Measurements from ENCODE around the gene PTTG1IP. TPM values are rescaled to one million over a fixed set of nuclear protein-coding genes. Genes with fewer than 3 reads are reported as not detected.
A peak's percentile ranks its signal among the peaks of the same experiment; 100 is the strongest.

Gene PTTG1IP
- total RNA-seq, 6 experiments from 2014 or later: 241 to 290 (median 277) TPM

DNA sequence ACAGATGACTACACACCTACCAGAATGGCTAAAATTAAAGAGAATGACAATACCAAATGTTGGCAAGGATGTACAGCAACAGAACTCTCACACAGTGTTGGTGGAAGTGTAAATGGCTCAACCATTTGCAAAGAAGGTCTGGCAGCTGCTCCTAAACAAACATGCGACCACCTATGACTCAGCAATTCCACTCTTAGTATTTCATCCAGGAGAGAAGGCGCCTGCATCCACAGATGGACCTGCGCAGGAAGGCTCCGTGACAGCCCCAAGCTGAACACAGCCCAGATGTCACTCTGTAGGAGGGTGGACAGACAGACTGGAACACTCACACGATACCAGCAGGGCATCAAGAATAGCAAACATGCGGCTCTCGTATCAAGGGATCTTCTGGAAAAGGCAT is 6.7 kb downstream of the PTTG1IP start:
- no peak for TF ChIP-seq CTCF (IDR thresholded peaks at IDR 0.05)
- Mint-ChIP-seq H3K27me3 (ENCODE audit: insufficient read depth) (peaks cover 2% of the 10 kb centered on the region; the same call in 1 of the 2 replicates), H3K9me3 (no peaks in the 10 kb centered on the region), H3K36me3 (ENCODE audit: low read depth) (peaks cover 22% of the 10 kb centered on the region), H3K4me3 (no peak overlapping the region), H3K27ac (peak overlapping the region; percentile 55), H3K4me1 (ENCODE audit: low read depth) (peaks cover 70% of the 10 kb centered on the region)
- DNase-seq: no peak

GRCh38 chr21:44865561-44866280 is 7.8 kb downstream of the PTTG1IP start:
- Mint-ChIP-seq H3K9me3 (no peaks in the 10 kb centered on the region), H3K4me1 (ENCODE audit: low read depth) (peaks cover 63% of the 10 kb centered on the region), H3K27me3 (ENCODE audit: insufficient read depth) (peaks cover 2% of the 10 kb centered on the region; the same call in 1 of the 2 replicates), H3K27ac (0 out of 2 replicates have a peak overlapping the region, but pooled peaks have one; percentile 31), H3K36me3 (ENCODE audit: low read depth) (peaks cover 28% of the 10 kb centered on the region), H3K4me3 (no peak overlapping the region)
- no peak for TF ChIP-seq CTCF (IDR thresholded peaks at IDR 0.05)
- no peak for DNase-seq

DNA sequence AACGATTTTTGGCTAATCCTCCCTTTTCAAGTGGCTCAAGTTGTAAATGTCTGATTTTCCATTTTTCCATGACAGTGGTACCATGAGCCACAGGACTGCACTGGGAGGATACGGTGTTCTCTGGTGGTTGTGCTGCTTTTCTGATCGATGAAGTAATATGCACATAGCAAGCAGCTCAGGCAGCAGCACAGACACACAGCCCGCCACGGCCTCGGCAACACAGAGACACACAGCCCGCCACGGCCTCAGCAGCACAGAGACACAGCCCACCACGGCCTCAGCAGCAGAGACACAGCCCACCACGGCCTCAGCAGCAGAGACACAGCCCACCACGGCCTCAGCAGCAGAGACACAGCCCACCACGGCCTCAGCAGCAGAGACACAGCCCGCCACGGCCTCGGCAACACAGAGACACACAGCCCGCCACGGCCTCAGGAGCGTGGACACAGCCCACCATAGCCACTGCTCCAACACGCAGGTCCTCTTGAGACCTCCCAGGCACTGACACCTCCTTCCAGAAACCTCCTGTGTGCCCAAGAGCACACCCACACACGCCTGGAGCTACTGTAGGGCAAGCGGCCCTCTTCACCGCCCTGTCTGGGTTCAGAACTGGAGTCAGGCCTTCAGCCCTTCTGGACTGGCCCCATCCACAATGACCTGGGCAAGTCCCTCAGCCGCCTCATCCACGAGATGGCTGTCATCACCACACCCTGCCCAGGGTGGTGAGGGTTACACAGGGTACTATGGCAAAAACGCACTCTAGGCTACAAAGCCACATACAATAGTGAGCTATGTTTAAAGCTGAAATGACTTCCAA is 10.4 kb downstream of the PTTG1IP start:
- H3K36me3 Mint-ChIP-seq (ENCODE audit: low read depth): peaks cover 38% of the 10 kb centered on the region
- DNase-seq: no peak
- no peak overlapping the region; the same call in 1 of the 2 replicates for H3K27ac Mint-ChIP-seq
- H3K9me3 Mint-ChIP-seq: no peaks in the 10 kb centered on the region
- TF ChIP-seq CTCF (IDR thresholded peaks at IDR 0.05): no peak
- peaks cover 2% of the 10 kb centered on the region; the same call in 1 of the 2 replicates for H3K27me3 Mint-ChIP-seq (ENCODE audit: insufficient read depth)
- H3K4me3 Mint-ChIP-seq: no peak overlapping the region
- H3K4me1 Mint-ChIP-seq (ENCODE audit: low read depth): peaks cover 37% of the 10 kb centered on the region

DNA sequence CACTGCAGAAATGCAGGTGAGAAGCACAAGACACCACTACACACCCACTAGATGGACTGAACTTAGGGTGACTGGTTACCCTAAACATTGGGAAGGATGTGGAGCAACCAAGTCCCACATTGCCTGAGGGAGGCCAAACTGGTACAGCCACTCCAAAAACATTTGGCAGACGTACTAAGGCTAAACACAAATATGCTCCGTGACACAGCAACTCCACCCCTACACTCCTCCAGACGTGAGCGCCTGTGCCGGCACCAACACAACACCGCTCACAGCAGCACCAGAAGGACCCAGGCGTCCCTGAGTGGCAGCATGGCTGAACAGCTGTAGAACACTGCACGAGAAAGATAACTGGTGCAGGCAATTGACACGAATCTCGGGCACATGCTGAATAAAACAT is 14.7 kb downstream of the PTTG1IP start:
- Mint-ChIP-seq H3K27ac (no peak overlapping the region), H3K36me3 (ENCODE audit: low read depth) (peaks cover 43% of the 10 kb centered on the region), H3K9me3 (no peaks in the 10 kb centered on the region), H3K4me1 (ENCODE audit: low read depth) (peaks cover 18% of the 10 kb centered on the region), H3K27me3 (ENCODE audit: insufficient read depth) (peaks cover 2% of the 10 kb centered on the region; the same call in 1 of the 2 replicates), H3K4me3 (no peak overlapping the region)
- no peak for TF ChIP-seq CTCF (IDR thresholded peaks at IDR 0.05)
- DNase-seq: no peak

- no peak for TF ChIP-seq CTCF (IDR thresholded peaks at IDR 0.05)
- Mint-ChIP-seq H3K36me3 (ENCODE audit: low read depth) (peaks cover 48% of the 10 kb centered on the region), H3K4me1 (ENCODE audit: low read depth) (peaks cover 18% of the 10 kb centered on the region), H3K27ac (no peak overlapping the region), H3K27me3 (ENCODE audit: insufficient read depth) (peaks cover 2% of the 10 kb centered on the region; the same call in 1 of the 2 replicates), H3K4me3 (no peak overlapping the region), H3K9me3 (no peaks in the 10 kb centered on the region)
- no peak for DNase-seq
These were observed 15.2 kb downstream of the PTTG1IP start for GRCh38 chr21:44858291-44858690.
